Activated CD4-positive, alpha-beta T cell treated with anti-CD3 and anti-CD28 coated beads for 4 hours (primary cell): Measurements from ENCODE around the gene MOV10.
"Not testable (repeated sequence)": the region's sequence is repeated elsewhere in the genome, so short reads cannot be mapped to it uniquely, and the experiment has no call there.

ENCODE experiments used
- DNase-seq, 2 donors: peaks; one replicate each; pipeline ENCODE4 v3.0.0-alpha.2; 2020

MOV10 gene

GRCh38 chr1:112714313-112715263 lies 40.1 kb downstream of the MOV10 start:
- no peak for DNase-seq

GRCh38 chr1:112715264-112716053 lies 41.0 kb downstream of the MOV10 start, which contains the start of gene PPM1J:
Gene PPM1J (minus strand): TSS chr1:112715332. CDS start chr1:112715301, 31 bp downstream.
- DNase-seq = peak; percentile 94 to 98

- peak; percentile 78 to 85 for DNase-seq
These were observed 41.8 kb downstream of the MOV10 start for GRCh38 chr1:112716133-112716720.

GRCh38 chr1:112717263-112717873 lies 42.9 kb downstream of the MOV10 start:
- DNase-seq = no peak

GRCh38 chr1:112718691-112719418 lies 44.4 kb downstream of the MOV10 start:
- DNase-seq = peak; percentile 76 to 79

- DNase-seq = no peak
These were observed 45.2 kb downstream of the MOV10 start for GRCh38 chr1:112719706-112720105.

GRCh38 chr1:112720800-112721199 lies 46.3 kb downstream of the MOV10 start:
- DNase-seq = no peak

- not testable (repeated sequence) for DNase-seq
These were observed 46.8 kb downstream of the MOV10 start for GRCh38 chr1:112721294-112721693.

- no peak for DNase-seq
These were observed 47.6 kb downstream of the MOV10 start for GRCh38 chr1:112721966-112722524.

GRCh38 chr1:112722601-112723510 lies 48.4 kb downstream of the MOV10 start:
- DNase-seq = no peak

GRCh38 chr1:112723511-112723839 lies 49.0 kb downstream of the MOV10 start:
- DNase-seq = no peak

GRCh38 chr1:112724240-112724639 lies 49.8 kb downstream of the MOV10 start:
- not testable (repeated sequence) for DNase-seq

- DNase-seq = no peak
These were observed 53.3 kb downstream of the MOV10 start for GRCh38 chr1:112727716-112728115.

- DNase-seq = not testable (repeated sequence)
These were observed 54.0 kb downstream of the MOV10 start for GRCh38 chr1:112728306-112728971.

- DNase-seq = not testable (repeated sequence)
These were observed 54.6 kb downstream of the MOV10 start for GRCh38 chr1:112729011-112729410.

- no peak for DNase-seq
These were observed 55.5 kb downstream of the MOV10 start for GRCh38 chr1:112729909-112730308.

GRCh38 chr1:112731451-112731850 lies 57.0 kb downstream of the MOV10 start:
- DNase-seq = no peak

GRCh38 chr1:112735752-112736151 lies 61.3 kb downstream of the MOV10 start:
- DNase-seq = no peak

GRCh38 chr1:112737573-112737972 lies 63.1 kb downstream of the MOV10 start:
- no peak for DNase-seq
